ENCODE data around the gene UMPS.
"Not testable (repeated sequence)": the region's sequence is repeated elsewhere in the genome, so short reads cannot be mapped to it uniquely, and the experiment has no call there.

UMPS gene

DNA sequence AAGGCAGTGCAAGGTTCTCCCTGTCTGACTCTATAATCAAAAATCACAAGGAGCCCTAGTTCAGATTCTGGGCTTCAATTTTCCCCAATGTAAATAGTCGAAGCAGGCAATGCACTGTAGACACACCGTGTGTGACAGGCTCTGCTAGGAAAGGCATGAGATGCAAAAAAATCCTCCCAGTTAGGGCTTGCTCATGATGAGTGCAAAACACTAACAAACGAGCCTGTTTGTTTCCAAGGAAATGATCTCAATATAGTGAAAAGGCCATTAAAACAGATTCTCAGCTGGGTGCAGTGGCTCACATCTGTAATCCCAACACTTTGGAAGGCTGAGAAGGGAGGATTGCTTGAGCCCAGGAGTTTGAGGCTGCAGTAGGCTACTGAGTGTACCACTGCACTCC lies 55.7 kb downstream of the UMPS start:
- no peaks in the 10 kb centered on the region for H3K4me1 ChIP-seq (ENCODE audit: insufficient read depth, poor library complexity, severe bottlenecking)
- H3K4me3 ChIP-seq (ENCODE audit: severe bottlenecking) = no peak overlapping the region
- H3K27ac ChIP-seq (ENCODE audit: poor library complexity, severe bottlenecking) = no peak overlapping the region
- H3K27me3 ChIP-seq (ENCODE audit: insufficient read depth, poor library complexity, severe bottlenecking) = no peaks in the 10 kb centered on the region
- TF ChIP-seq, protein P1, sequence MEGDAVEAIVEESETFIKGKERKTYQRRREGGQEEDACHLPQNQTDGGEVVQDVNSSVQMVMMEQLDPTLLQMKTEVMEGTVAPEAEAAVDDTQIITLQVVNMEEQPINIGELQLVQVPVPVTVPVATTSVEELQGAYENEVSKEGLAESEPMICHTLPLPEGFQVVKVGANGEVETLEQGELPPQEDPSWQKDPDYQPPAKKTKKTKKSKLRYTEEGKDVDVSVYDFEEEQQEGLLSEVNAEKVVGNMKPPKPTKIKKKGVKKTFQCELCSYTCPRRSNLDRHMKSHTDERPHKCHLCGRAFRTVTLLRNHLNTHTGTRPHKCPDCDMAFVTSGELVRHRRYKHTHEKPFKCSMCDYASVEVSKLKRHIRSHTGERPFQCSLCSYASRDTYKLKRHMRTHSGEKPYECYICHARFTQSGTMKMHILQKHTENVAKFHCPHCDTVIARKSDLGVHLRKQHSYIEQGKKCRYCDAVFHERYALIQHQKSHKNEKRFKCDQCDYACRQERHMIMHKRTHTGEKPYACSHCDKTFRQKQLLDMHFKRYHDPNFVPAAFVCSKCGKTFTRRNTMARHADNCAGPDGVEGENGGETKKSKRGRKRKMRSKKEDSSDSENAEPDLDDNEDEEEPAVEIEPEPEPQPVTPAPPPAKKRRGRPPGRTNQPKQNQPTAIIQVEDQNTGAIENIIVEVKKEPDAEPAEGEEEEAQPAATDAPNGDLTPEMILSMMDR (IDR thresholded peaks at IDR 0.05; ENCODE audit: poor library complexity, severe bottlenecking) = no peak
- ATAC-seq (ENCODE audit: low read depth) (no peak), DNase-seq (ENCODE audit: low spot score) (no peak)
- 0 out of 2 replicates have a peak, but pooled peaks cover 4% of the 10 kb centered on the region for H3K36me3 ChIP-seq (ENCODE audit: low read depth)
- no peaks in the 10 kb centered on the region for H3K9me3 ChIP-seq (ENCODE audit: severe bottlenecking)

DNA sequence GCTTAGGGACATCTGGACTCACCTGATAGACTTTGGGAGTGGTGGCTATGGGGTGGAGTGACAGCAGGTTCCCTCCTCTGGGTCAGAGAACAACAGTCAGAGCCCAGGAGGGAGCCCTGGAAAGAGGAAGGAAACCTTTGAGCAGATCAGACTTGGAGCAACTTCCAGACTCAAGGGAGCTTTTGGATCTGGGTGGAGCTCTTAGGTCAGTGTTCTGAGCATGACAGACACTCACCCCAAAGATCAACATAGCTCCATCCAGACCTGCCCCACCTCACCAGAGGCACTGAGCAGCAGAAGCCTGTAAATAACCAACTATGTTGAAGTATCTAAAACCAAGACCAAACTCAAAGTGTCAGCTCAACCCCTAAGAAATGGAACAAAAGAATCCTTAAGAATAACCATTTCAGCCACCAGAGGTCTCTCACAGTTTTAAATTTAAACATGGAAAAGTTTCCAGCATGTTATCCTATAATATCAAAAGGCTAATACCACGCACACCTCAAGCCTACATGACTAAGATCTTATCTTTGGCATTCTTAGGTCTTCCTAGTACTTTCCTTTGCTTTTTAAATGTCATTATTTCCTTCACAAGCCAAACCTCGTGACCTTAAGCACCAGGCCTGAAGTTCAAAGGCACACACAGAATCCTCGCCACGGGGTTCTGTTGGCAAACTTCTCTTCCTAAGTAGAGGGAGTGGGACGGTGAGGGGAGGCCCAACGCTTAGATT lies 56.4 kb downstream of the UMPS start:
- H3K4me1 ChIP-seq (ENCODE audit: insufficient read depth, poor library complexity, severe bottlenecking) = no peaks in the 10 kb centered on the region
- no peak for DNase-seq (ENCODE audit: low spot score)
- H3K36me3 ChIP-seq (ENCODE audit: low read depth) = peaks cover 7% of the 10 kb centered on the region; the same call in 1 of the 2 replicates
- H3K9me3 ChIP-seq (ENCODE audit: severe bottlenecking) = no peaks in the 10 kb centered on the region
- TF ChIP-seq, protein P1 (IDR thresholded peaks at IDR 0.05; ENCODE audit: poor library complexity, severe bottlenecking) = peak; percentile 67
- ATAC-seq (ENCODE audit: low read depth) = peak; percentile 23; the same call in 1 of the 3 replicates
- no peaks in the 10 kb centered on the region for H3K27me3 ChIP-seq (ENCODE audit: insufficient read depth, poor library complexity, severe bottlenecking)
- no peak overlapping the region for H3K27ac ChIP-seq (ENCODE audit: poor library complexity, severe bottlenecking)
- no peak overlapping the region for H3K4me3 ChIP-seq (ENCODE audit: severe bottlenecking)

DNA sequence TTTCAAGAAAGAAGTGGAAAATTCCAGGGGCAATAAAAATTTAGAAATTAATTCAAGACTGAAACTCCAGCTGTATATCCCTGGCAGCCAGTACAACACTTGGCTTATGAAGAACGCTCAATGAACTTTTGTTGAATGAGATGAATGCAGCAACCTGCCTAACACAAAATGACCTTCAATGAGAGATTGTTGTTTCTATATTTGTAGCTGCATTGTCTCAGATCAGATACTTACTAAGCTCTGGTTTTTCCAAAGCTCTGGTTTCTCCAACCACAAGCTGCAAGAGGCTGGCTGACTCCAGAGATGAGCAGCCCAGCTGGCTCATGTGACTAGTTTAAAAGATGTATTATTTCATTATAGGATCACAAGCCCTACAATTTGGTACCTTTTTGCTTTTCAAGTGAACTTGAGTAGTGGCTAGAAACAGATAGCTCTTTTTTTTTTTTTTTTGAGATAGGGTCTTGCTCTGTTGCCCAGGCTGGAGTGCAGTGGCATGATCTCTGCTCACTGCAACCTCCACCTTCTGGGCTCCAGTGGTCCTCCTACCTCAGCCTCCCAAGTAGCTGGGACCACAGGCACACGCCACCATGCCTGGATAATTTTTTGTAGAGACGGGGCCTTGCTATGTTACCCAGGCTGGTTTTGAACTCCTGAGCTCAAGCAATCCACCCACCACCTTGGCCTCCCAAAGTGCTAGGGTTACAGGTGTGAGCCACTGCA lies 57.4 kb downstream of the UMPS start:
- no peaks in the 10 kb centered on the region for H3K9me3 ChIP-seq (ENCODE audit: severe bottlenecking)
- DNase-seq (ENCODE audit: low spot score) = no peak
- H3K27ac ChIP-seq (ENCODE audit: poor library complexity, severe bottlenecking) = no peak overlapping the region
- no peak for ATAC-seq (ENCODE audit: low read depth)
- H3K27me3 ChIP-seq (ENCODE audit: insufficient read depth, poor library complexity, severe bottlenecking) = no peaks in the 10 kb centered on the region
- no peak overlapping the region for H3K4me3 ChIP-seq (ENCODE audit: severe bottlenecking)
- peaks cover 14% of the 10 kb centered on the region for H3K36me3 ChIP-seq (ENCODE audit: low read depth)
- H3K4me1 ChIP-seq (ENCODE audit: insufficient read depth, poor library complexity, severe bottlenecking) = no peaks in the 10 kb centered on the region
- TF ChIP-seq, protein P1 (IDR thresholded peaks at IDR 0.05; ENCODE audit: poor library complexity, severe bottlenecking) = no peak

DNA sequence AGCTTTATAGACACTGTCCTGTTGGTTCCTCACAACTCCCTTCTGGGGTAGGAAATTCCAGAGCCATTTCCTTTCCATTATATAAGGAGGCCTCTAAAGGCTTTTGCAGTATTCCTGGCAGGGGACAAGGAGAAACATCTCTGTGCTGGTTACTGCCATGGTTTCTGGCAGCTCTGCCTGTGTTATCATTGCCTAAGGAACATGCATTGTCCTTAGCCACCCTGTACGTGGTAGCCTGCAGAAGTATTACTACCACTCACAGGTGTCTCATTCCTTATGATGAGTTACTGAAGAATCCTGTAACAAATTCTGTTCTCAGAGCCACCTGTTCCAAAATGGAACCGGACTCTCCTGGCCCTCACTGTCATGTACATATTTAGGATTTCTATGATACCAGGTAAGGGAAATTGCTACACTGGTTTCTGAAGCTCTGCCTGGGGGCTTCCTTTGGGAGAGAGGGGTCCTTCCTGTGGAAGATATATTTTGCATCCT lies 58.0 kb downstream of the UMPS start:
- Histone ChIP-seq H3K36me3 (ENCODE audit: low read depth) (peaks cover 14% of the 10 kb centered on the region), H3K27ac (ENCODE audit: poor library complexity, severe bottlenecking) (no peak overlapping the region), H3K4me3 (ENCODE audit: severe bottlenecking) (no peak overlapping the region), H3K4me1 (ENCODE audit: insufficient read depth, poor library complexity, severe bottlenecking) (peaks cover 6% of the 10 kb centered on the region), H3K27me3 (ENCODE audit: insufficient read depth, poor library complexity, severe bottlenecking) (no peaks in the 10 kb centered on the region), H3K9me3 (ENCODE audit: severe bottlenecking) (no peaks in the 10 kb centered on the region)
- no peak for DNase-seq (ENCODE audit: low spot score)
- ATAC-seq (ENCODE audit: low read depth) = no peak
- TF ChIP-seq, protein P1 (IDR thresholded peaks at IDR 0.05; ENCODE audit: poor library complexity, severe bottlenecking) = no peak

DNA sequence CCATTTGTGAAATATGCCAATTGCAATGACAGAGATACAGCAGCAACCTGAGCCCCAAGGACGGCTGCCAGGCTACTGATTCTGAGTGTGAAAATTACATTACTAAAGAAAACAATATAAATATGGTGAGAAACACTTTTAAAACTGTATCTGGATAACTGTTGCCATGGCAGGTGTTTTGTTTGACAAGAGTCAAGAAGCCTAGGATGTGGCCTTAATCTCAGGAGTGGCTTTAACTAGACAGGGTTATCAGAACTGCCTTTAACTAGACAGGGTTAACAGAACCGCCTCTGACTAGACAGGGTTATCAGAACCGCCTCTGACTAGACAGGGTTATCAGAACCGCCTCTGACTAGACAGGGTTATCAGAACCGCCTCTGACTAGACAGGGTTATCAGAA lies 58.9 kb downstream of the UMPS start:
- not testable (repeated sequence) for H3K4me3 ChIP-seq (ENCODE audit: severe bottlenecking); DNase-seq (ENCODE audit: low spot score); H3K27me3 ChIP-seq (ENCODE audit: insufficient read depth, poor library complexity, severe bottlenecking); H3K27ac ChIP-seq (ENCODE audit: poor library complexity, severe bottlenecking); H3K9me3 ChIP-seq (ENCODE audit: severe bottlenecking); ATAC-seq (ENCODE audit: low read depth)
- Histone ChIP-seq H3K4me1 (ENCODE audit: insufficient read depth, poor library complexity, severe bottlenecking) (peaks cover 14% of the 10 kb centered on the region), H3K36me3 (ENCODE audit: low read depth) (peaks cover 14% of the 10 kb centered on the region)
